ENCODE measurements around the gene VPS35.
A peak's percentile ranks its signal among the peaks of the same experiment; 100 is the strongest.

GRCh38 chr16:46688654-46689364 is at the start of gene VPS35:
- TF ChIP-seq HOXB13 (CRISPR knock-in tag; IDR thresholded peaks at IDR 0.05; ENCODE audit: low read depth), result no peak
- peak in 1 of 2 experiments; percentile 28; a peak in 2 of 5 replicates for TF ChIP-seq JUN (IDR thresholded peaks at IDR 0.05)
- no peak for TF ChIP-seq JUNB (IDR thresholded peaks at IDR 0.05)
- TF ChIP-seq CTCF (IDR thresholded peaks at IDR 0.05), result no peak
- TF ChIP-seq BHLHE40 (IDR thresholded peaks at IDR 0.05; ENCODE audit: low read depth, low read length), result no peak
- peak; percentile 76 for TF ChIP-seq POLR2A (IDR thresholded peaks at IDR 0.05; ENCODE audit: low read length)
- no peak for TF ChIP-seq MAFK (IDR thresholded peaks at IDR 0.05; ENCODE audit: partially characterized antibody)
- 0 out of 2 replicates have a peak, but pooled peaks have one; percentile 43 for TF ChIP-seq HDAC2 (IDR thresholded peaks at IDR 0.05)
- no peak; the same call in 1 of the 2 replicates for TF ChIP-seq MYC (IDR thresholded peaks at IDR 0.05; ENCODE audit: borderline replicate concordance, low read length)
- TF ChIP-seq ELK1 (IDR thresholded peaks at IDR 0.05; ENCODE audit: low read depth, low read length), result no peak

Data from A549 (cell line).